A549 (cell line): ENCODE results near the gene TBCE. TPM values are rescaled to one million over a fixed set of nuclear protein-coding genes. Genes with fewer than 3 reads are reported as not detected.

Source experiments
- ATAC-seq, 2 experiments: fragments of 200-7000 bp in 1 of 2; fragments of >200 bp in 1 of 2; cut with Nextera tagmentation in 1 of 2; cut with Tn5 transposase in 1 of 2; 3 replicates each; pipeline versions ENCODE4 v1.8.0 to v1.9.1; 2018 to 2020; ENCODE audit warnings: mild to moderate bottlenecking in 1 of 2, moderate library complexity in 1 of 2
- CTCF ChIA-PET: fragments of 300-600 bp; sonication (Branson Sonifier 250); formaldehyde crosslinking; extraction: SDS; loops from one replicate; lab custom pipeline; 2021; ENCODE audit warnings: antibody characterized with exemption, inconsistent platforms; lab: Yijun Ruan, JAX
- POLR2A ChIA-PET: fragments of 350-600 bp; formaldehyde crosslinking; extraction: SDS; loops from one replicate; lab custom pipeline; 2021; ENCODE audit warnings: antibody characterized with exemption, inconsistent platforms; lab: Yijun Ruan, JAX
- DNase-seq, 2 experiments: peaks; one replicate each; pipeline versions ENCODE4 v3.0.0 to v3.0.0-alpha.2; 2011 to 2016; ENCODE audit warnings: low read depth in 1 of 2, low spot score in 1 of 2
- FAIRE-seq: peaks from 2 replicates; lab custom pipeline; 2011; peaks lifted over from hg19 to GRCh38; lab: Jason Lieb, UNC
- H3K27ac ChIP-seq, 2 experiments: fragments of >200 bp; sonication (Bioruptor Twin); formaldehyde crosslinking; 3 replicates each; pipeline ENCODE4 v1.5.1; 2016 to 2017
- H3K4me1 ChIP-seq: fragments of >200 bp; sonication (Bioruptor Twin); formaldehyde crosslinking; 3 replicates; pipeline ENCODE4 v1.6.1; 2016
- H3K4me2 ChIP-seq: fragments of >200 bp; sonication (Bioruptor Twin); formaldehyde crosslinking; 3 replicates; pipeline ENCODE4 v1.6.1; 2016
- H3K4me3 ChIP-seq: fragments of >200 bp; sonication (Bioruptor Twin); formaldehyde crosslinking; 3 replicates; pipeline ENCODE4 v1.5.1; 2016
- H3K9me3 ChIP-seq: fragments of >200 bp; sonication (Bioruptor Twin); formaldehyde crosslinking; 3 replicates; pipeline ENCODE4 v1.6.1; 2016
- ATOH8 ChIP-seq: fragments of 250-450 bp; sonication (Bioruptor Pico); IDR thresholded peaks from 2 replicates; pipeline ENCODE4 v1.5.0; 2020; ENCODE audit warnings: low read depth, mild to moderate bottlenecking, moderate library complexity
- BCL3 ChIP-seq: fragments of >200 bp; sonication (Bioruptor Twin); formaldehyde crosslinking; IDR thresholded peaks from 3 replicates; pipeline ENCODE4 v1.6.1; 2016
- CEBPB ChIP-seq, 2 experiments: fragments of >200 bp in 1 of 2; sonication (Bioruptor Twin) in 1 of 2; formaldehyde crosslinking in 1 of 2; IDR thresholded peaks; 2 replicates each; pipeline ENCODE4 v1.6.1; 2012 to 2016
- CHD2 ChIP-seq: fragments of 150-350 bp; IDR thresholded peaks from 2 replicates; pipeline ENCODE4 v1.6.1; 2014; ENCODE audit warnings: low read length; ENCODE audit not compliant: partially characterized antibody
- CHD4 ChIP-seq: fragments of 200-600 bp; sonication (generic); IDR thresholded peaks from 2 replicates; pipeline ENCODE4 v1.6.1; 2016; ENCODE audit warnings: antibody characterized with exemption, mild to moderate bottlenecking, borderline replicate concordance
- CTCF ChIP-seq: fragments of >200 bp; sonication (Bioruptor Twin); formaldehyde crosslinking; IDR thresholded peaks from 3 replicates; pipeline ENCODE4 v1.5.1; 2016
- E2F6 ChIP-seq: IDR thresholded peaks from 2 replicates; pipeline ENCODE4 v1.6.1; 2012; ENCODE audit warnings: low read depth, borderline replicate concordance
- EP300 ChIP-seq, 2 experiments: fragments of >200 bp; sonication (Bioruptor Twin); formaldehyde crosslinking; IDR thresholded peaks; 2 replicates in 1 of 2; 3 replicates in 1 of 2; pipeline ENCODE4 v1.6.1; 2016 to 2017
- ESRRA ChIP-seq: fragments of 150-350 bp; IDR thresholded peaks from 2 replicates; pipeline ENCODE4 v1.6.1; 2014; ENCODE audit warnings: mild to moderate bottlenecking, low read length, borderline replicate concordance
- FOXS1 ChIP-seq: fragments of 250-450 bp; sonication (Bioruptor Pico); IDR thresholded peaks from 2 replicates; pipeline ENCODE4 v1.5.0; 2020; ENCODE audit warnings: mild to moderate bottlenecking, moderate library complexity
- HDAC2 ChIP-seq: fragments of 200-600 bp; sonication (generic); IDR thresholded peaks from 2 replicates; pipeline ENCODE4 v1.6.1; 2016
- HES2 ChIP-seq: fragments of >200 bp; sonication (Bioruptor Twin); formaldehyde crosslinking; IDR thresholded peaks from 2 replicates; pipeline ENCODE4 v1.6.1; 2016
- HMGXB4 ChIP-seq: fragments of 250-450 bp; sonication (Bioruptor Pico); IDR thresholded peaks from 2 replicates; pipeline ENCODE4 v1.5.0; 2021; ENCODE audit warnings: mild to moderate bottlenecking, moderate library complexity, borderline replicate concordance
- JUN ChIP-seq, 2 experiments: fragments of >200 bp; sonication (Bioruptor Twin); formaldehyde crosslinking; IDR thresholded peaks; 2 replicates in 1 of 2; 3 replicates in 1 of 2; pipeline ENCODE4 v1.6.1; 2016 to 2017
- JUNB ChIP-seq: fragments of >200 bp; sonication (Bioruptor Twin); formaldehyde crosslinking; IDR thresholded peaks from 2 replicates; pipeline ENCODE4 v1.6.1; 2016
- KDM1A ChIP-seq: fragments of 200-600 bp; sonication (generic); IDR thresholded peaks from 2 replicates; pipeline ENCODE4 v1.6.1; 2016; ENCODE audit warnings: low read depth, mild to moderate bottlenecking
- KDM5A ChIP-seq: fragments of 200-600 bp; sonication (generic); IDR thresholded peaks from 2 replicates; pipeline ENCODE4 v1.6.1; 2016; ENCODE audit warnings: antibody characterized with exemption, mild to moderate bottlenecking
- MAFK ChIP-seq: fragments of 450-650 bp; IDR thresholded peaks from 2 replicates; pipeline ENCODE4 v1.6.1; 2014; ENCODE audit not compliant: partially characterized antibody
- MAX ChIP-seq: IDR thresholded peaks from 2 replicates; pipeline ENCODE4 v1.6.1; 2012
- NFE2L2 ChIP-seq: fragments of 150-350 bp; conservative IDR thresholded peaks from 2 replicates; pipeline ENCODE4 v1.6.1; 2014; ENCODE audit warnings: low read length
- NPAS2 ChIP-seq: fragments of 250-450 bp; sonication (Bioruptor Pico); IDR thresholded peaks from 2 replicates; pipeline ENCODE4 v1.8.0; 2022; ENCODE audit warnings: mild to moderate bottlenecking, moderate library complexity, borderline replicate concordance
- POLR2A ChIP-seq: IDR thresholded peaks from 2 replicates; pipeline ENCODE4 v1.6.1; 2012; ENCODE audit warnings: mild to moderate bottlenecking, low read length
- POLR2AphosphoS2 ChIP-seq: conservative IDR thresholded peaks from 2 replicates; pipeline ENCODE4 v1.6.1; 2012; ENCODE audit warnings: low read length, improper control_type of control experiment, inconsistent platforms
- SREBF2 ChIP-seq: fragments of 450-650 bp; IDR thresholded peaks from 2 replicates; pipeline ENCODE4 v1.6.1; 2014; ENCODE audit warnings: mild to moderate bottlenecking, moderate library complexity
- TFCP2L1 ChIP-seq: fragments of 250-450 bp; sonication (Bioruptor Pico); IDR thresholded peaks from 2 replicates; pipeline ENCODE4 v1.5.0; 2021; ENCODE audit warnings: mild to moderate bottlenecking
- ZFP36 ChIP-seq: fragments of 450-650 bp; IDR thresholded peaks from 2 replicates; pipeline ENCODE4 v1.6.1; 2014; ENCODE audit warnings: borderline replicate concordance; ENCODE audit not compliant: partially characterized antibody
- ZNF302 ChIP-seq: fragments of 250-450 bp; sonication (Bioruptor Pico); IDR thresholded peaks from 2 replicates; pipeline ENCODE4 v1.9.0; 2021; ENCODE audit warnings: inconsistent platforms, mild to moderate bottlenecking, moderate library complexity
- ZSCAN20 ChIP-seq: fragments of 250-450 bp; sonication (Bioruptor Pico); IDR thresholded peaks from 2 replicates; pipeline ENCODE4 v1.8.0; 2022; ENCODE audit warnings: mild to moderate bottlenecking, moderate library complexity
- WGBS: methylation state at CpG from one replicate; pipeline ENCODE4 v1.1.6; 2017; ENCODE audit errors: missing lambda C conversion rate; 5-methylcytosine and 5-hydroxymethylcytosine counted together
- polyA plus RNA-seq, 4 experiments: library from polyadenylated mRNA; depleted of rRNA in 3 of 4; stranded (reverse); fragments of >200 nt; fragmentation: RNase III in 1 of 4; extraction: RNeasy Plus Mini Kit Qiagen cat#74134 plus additional on column Dnase treatment in 1 of 4; gene quantifications; 2 replicates in 3 of 4; 3 replicates in 1 of 4; pipeline ENCODE4 v1.2.3, GENCODE V29; 2011 to 2017

The TBCE gene
- polyA plus RNA-seq, 2 of the 4 experiments (the other 2 are of a cell fraction): 45.1 to 65.2 TPM

GRCh38 chr1:235427447-235427846, 60.2 kb downstream of the TBCE start:
- WGBS: 80% methylated on average over 4 of the region's 4 CpGs
- ATAC-seq (no peak), FAIRE-seq (no peak), DNase-seq (no peak)
- H3K4me2 ChIP-seq: no peak overlapping the region
- CTCF ChIA-PET: interaction anchor here (5.8 kb wide), 1 partner anchor 11 kb away, joined by 29 read pairs; no protein-coding TSS in a partner anchor
- TF ChIP-seq FOXS1 (no peak), KDM1A (no peak), SREBF2 (no peak), JUN (IDR thresholded peaks at IDR 0.05) (no peak), ZSCAN20 (CRISPR knock-in tag) (no peak), POLR2AphosphoS2 (no peak), MAFK (no peak), EP300 (IDR thresholded peaks at IDR 0.05) (no peak), NFE2L2 (no peak), HDAC2 (no peak), JUNB (no peak), POLR2A (no peak), CHD4 (no peak), CEBPB (IDR thresholded peaks at IDR 0.05) (no peak), NPAS2 (CRISPR knock-in tag) (no peak), TFCP2L1 (CRISPR knock-in tag) (no peak)
- POLR2A ChIA-PET: no interaction called here
- H3K4me1 ChIP-seq: peaks cover 4% of the 10 kb centered on the region; the same call in 2 of the 3 replicates
- no peak overlapping the region for H3K4me3 ChIP-seq
- no peaks in the 10 kb centered on the region for H3K9me3 ChIP-seq
- no peak overlapping the region for H3K27ac ChIP-seq

GRCh38 chr1:235429143-235429542, 61.9 kb downstream of the TBCE start:
- no peak for ATAC-seq
- WGBS: 74% methylated on average over 5 of the region's 5 CpGs
- H3K27ac ChIP-seq: no peak overlapping the region
- DNase-seq: no peak
- ChIA-PET CTCF (interaction anchor here (5.8 kb wide), 1 partner anchor 13 kb away, joined by 29 read pairs; no protein-coding TSS in a partner anchor), POLR2A (no interaction called here)
- no peak overlapping the region for H3K4me3 ChIP-seq
- TF ChIP-seq ATOH8 (CRISPR knock-in tag): no peak
- no peak for TF ChIP-seq ESRRA
- no peak for TF ChIP-seq NFE2L2
- no peak for TF ChIP-seq HES2
- no peak for TF ChIP-seq CHD2
- no peak for TF ChIP-seq ZNF302 (CRISPR knock-in tag)
- TF ChIP-seq BCL3: no peak
- TF ChIP-seq CTCF: no peak
- TF ChIP-seq E2F6: no peak
- no peak for TF ChIP-seq HMGXB4 (CRISPR knock-in tag)
- TF ChIP-seq KDM1A: no peak
- TF ChIP-seq NPAS2 (CRISPR knock-in tag): no peak
- TF ChIP-seq ZFP36: no peak
- TF ChIP-seq KDM5A: no peak
- TF ChIP-seq HDAC2: no peak
- no peak for TF ChIP-seq MAX
- no peak for TF ChIP-seq FOXS1
- FAIRE-seq: no peak
- peaks cover 4% of the 10 kb centered on the region; the same call in 2 of the 3 replicates for H3K4me1 ChIP-seq
- no peak overlapping the region for H3K4me2 ChIP-seq
- no peaks in the 10 kb centered on the region for H3K9me3 ChIP-seq
